Frontal cortex (tissue), 4 donors: ENCODE results near the gene CD300LF. TPM values are rescaled to one million over a fixed set of nuclear protein-coding genes. Genes with fewer than 3 reads are reported as not detected.

Experiments
- DNase-seq, 2 donors: peaks; one replicate each; pipeline ENCODE4 v3.0.0; 2012; ENCODE audit warnings: low spot score in 2 of 2
- FAIRE-seq: peaks from 2 replicates; lab custom pipeline; 2012; peaks lifted over from hg19 to GRCh38; lab: Jason Lieb, UNC
- total RNA-seq: library from RNA; depleted of rRNA; stranded (reverse); fragments of >200 nt; gene quantifications from one replicate; pipeline ENCODE4 v1.2.3, GENCODE V29; 2014
- donor health status: control.
- donor health status: control.
- donor health status: control.

CD300LF gene
- total RNA-seq, 1 donor from 2014 or later: 0.41 TPM

GRCh38 chr17:74746922-74747321, 34.2 kb upstream of the CD300LF start:
- DNase-seq: peak in 1 of 2 donors; percentile 12
- no peak for FAIRE-seq

DNA sequence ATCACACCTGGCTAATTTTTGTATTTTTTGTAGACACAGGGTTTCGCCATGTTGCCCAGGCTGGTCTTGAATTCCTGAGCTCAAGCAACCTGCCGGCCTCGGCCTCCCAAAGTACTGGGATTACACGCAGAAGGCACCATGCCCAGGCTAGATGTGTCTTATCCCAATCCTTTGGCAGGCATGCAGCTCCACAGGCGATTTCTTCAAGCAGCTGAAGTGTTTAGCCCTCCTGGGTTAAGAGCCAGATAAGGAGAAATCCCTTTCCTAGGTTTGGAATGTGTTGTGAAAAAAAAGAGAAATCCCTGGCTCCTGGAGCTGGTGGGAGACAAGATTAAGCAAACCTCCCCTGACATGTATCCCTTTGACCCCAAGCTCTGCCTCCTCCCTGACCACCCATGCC, 33.7 kb upstream of the CD300LF start:
- FAIRE-seq (no peak), DNase-seq (peak in 1 of 2 donors; percentile 17)

GRCh38 chr17:74745548-74746177, 32.9 kb upstream of the CD300LF start:
- DNase-seq (no peak), FAIRE-seq (no peak)

GRCh38 chr17:74744714-74745547, 32.2 kb upstream of the CD300LF start:
- no peak for FAIRE-seq

DNA sequence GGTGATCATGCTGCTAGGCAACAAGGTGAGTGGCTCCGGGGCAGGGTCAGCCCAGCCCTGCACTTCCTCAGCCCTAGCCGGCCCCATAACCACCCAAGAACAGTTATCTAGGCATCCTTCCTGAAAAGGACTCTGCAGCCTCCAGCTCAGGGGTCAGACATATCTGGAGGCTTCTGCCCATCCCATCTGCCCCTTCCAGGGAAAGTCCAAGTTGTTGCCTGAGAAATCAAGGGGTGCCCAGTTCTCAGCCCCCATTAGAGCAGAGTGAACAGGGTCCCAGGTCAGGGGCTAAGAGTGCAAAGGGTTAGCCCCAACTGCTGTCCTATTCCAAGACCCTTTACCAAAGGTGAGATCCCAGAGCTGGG, 31.6 kb upstream of the CD300LF start:
- DNase-seq (peak; percentile 10 to 23), FAIRE-seq (no peak)

More at GRCh38 chr17:74744714-74745547, 32.2 kb upstream of the CD300LF start:
- DNase-seq: peak; percentile 84 to 85

DNA sequence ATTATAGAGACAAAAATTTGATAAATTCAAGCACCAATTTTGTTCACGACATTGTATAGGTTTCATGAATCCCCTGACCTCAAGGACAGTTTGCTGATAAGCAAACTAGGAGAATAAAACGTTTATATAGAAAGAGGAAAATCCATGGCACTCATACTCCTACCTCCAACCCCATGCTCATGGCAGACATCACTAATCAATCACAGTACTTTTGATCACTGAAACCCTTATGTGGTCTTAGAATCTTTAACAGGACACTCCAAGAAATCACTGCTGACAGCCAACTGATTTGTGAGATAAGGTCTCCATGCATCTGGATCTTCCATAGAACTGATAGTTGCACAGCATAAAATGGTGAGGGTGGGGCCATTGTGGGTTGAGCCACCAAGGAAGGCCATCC, 31.0 kb upstream of the CD300LF start:
- peak in 1 of 2 donors; percentile 17 for DNase-seq
- FAIRE-seq: no peak

- FAIRE-seq: no peak
- DNase-seq: no peak
Measured at GRCh38 chr17:74742978-74743545, 30.3 kb upstream of the CD300LF start.

DNA sequence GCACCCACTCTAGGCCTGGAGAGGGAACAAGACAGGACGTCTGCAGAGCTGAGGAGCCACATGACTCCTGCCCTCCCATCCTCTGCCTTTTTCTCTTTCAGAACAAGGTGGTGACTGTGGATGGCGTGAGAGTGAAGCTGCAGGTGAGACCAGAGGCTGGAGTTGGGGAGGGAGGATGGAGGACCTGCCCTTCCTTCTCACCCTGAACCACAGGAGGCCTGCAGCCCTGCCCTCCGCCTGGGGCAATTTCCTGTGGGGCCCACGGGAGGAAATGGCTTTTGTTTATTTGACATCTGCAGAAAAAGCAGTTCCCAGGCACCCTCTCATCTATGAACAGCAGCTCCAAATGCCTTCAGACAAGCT, 29.4 kb upstream of the CD300LF start:
- FAIRE-seq: no peak
- peak; percentile 8 to 17 for DNase-seq

DNA sequence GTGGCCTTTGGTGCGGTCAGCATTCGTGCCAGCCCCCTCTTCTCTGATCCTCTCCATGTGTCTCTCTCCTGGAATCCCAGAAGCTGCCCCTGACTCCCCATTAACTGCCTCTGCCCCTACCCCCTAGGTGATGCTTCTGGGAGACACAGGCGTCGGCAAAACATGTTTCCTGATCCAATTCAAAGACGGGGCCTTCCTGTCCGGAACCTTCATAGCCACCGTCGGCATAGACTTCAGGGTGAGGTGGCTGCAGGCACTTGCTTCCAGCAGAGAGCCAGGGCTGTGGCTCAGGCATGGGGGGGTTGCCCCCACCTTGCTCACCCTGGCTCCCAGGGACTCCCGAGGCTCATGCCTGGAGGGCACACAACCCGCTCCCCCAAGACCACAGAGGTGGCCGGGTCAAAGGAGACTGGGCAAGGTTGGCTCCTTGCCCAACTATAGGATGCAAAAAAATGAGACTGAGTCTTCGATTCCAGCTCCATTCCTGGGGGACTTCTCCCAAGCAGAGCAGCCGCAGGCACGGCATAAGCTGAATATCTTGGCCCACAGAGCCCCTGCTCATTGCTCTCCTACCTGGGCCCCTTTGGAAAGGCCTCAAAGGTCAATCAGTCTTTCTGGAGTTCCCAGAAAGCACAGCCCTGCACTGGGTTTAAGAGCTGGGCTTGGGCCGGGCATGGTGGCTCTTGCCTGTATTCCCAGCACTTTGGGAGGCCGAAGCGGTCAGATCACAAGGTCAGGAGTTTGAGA, 28.1 kb upstream of the CD300LF start:
- FAIRE-seq (no peak), DNase-seq (no peak)

DNA sequence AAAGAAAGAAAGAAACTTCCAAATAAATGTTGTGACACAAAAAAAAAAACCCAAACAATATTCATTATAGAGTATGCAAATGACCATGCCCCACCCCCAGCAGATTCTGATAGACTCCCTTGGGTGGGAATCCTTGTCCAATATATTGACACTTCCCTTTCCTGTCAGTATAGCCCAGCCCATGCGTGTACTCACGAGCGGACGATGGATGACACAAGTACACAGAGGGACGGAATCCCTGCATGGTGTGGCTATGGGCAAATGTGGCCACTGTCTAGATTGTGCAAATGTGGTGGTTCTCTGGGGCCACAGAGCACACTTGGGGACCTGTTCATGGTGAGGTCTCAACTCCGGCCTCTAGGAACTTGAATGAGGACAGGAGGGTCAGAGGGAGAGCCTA, 27.4 kb upstream of the CD300LF start:
- DNase-seq: no peak
- no peak for FAIRE-seq

- DNase-seq (no peak), FAIRE-seq (no peak)
Measured at GRCh38 chr17:74739227-74739831, 26.6 kb upstream of the CD300LF start.

- peak; percentile 13 to 33 for DNase-seq
Measured at GRCh38 chr17:74738051-74738996, 25.6 kb upstream of the CD300LF start.

GRCh38 chr17:74737299-74738050, 24.8 kb upstream of the CD300LF start:
- peak; percentile 30 to 33 for DNase-seq
- no peak for FAIRE-seq

More at GRCh38 chr17:74738051-74738996, 25.6 kb upstream of the CD300LF start:
- FAIRE-seq: no peak

- FAIRE-seq (no peak), DNase-seq (peak; percentile 29 to 45)
Measured at GRCh38 chr17:74736513-74737298, 24.0 kb upstream of the CD300LF start, which contains the start of gene RAB37. RAB37 (plus strand) TSS chr17:74737256; CDS start chr17:74737273, 17 bp downstream.

DNA sequence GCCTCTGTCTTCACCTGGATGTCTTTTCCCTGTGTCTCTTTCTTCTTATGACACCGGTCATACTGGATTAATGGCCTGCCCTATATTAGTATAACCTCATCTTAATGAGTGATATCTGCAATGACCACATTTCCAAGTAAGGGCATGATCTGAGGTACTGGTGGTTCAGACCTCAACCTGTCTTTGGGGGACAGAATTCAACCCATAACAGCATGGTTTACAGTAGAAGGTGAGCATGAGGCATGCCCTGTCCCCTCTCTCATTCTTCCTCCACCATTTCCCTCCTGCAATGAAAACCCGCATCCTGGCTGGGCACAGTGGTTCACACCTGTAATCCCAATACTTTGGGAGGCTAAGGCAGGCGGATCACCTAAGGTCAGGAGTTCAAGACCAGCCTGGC, 21.5 kb upstream of the CD300LF start:
- DNase-seq (no peak), FAIRE-seq (no peak)

GRCh38 chr17:74733365-74734122, 20.8 kb upstream of the CD300LF start:
- FAIRE-seq: no peak
- DNase-seq: no peak
